H1 (cell line): ENCODE data around the gene AWAT2. TPM values are rescaled to one million over a fixed set of nuclear protein-coding genes. Genes with fewer than 3 reads are reported as not detected.

ENCODE experiments used
- CTCF ChIA-PET: fragments of 300-600 bp; sonication (Branson Sonifier 250); formaldehyde crosslinking; loops from one replicate; lab custom pipeline; 2021; ENCODE audit not compliant: partially characterized antibody; lab: Charles Lee
- POLR2A ChIA-PET: fragments of 300-600 bp; sonication (Branson Sonifier 250); formaldehyde crosslinking; loops from one replicate; lab custom pipeline; 2021; ENCODE audit warnings: inconsistent platforms; ENCODE audit not compliant: partially characterized antibody; lab: Charles Lee
- DNase-seq, 2 experiments: peaks; one replicate each; pipeline versions ENCODE4 v3.0.0 to v3.0.0-alpha.2; 2010 to 2022; ENCODE audit warnings: low spot score in 2 of 2, low read depth in 1 of 2, mixed read lengths in 1 of 2
- FAIRE-seq: peaks from 2 replicates; lab custom pipeline; 2011; peaks lifted over from hg19 to GRCh38; lab: Jason Lieb, UNC
- H2AFZ ChIP-seq: 2 replicates; pipeline ENCODE4 v1.8.1; 2012; ENCODE audit warnings: low read length, inconsistent platforms
- H2AK5ac ChIP-seq: 2 replicates; pipeline ENCODE4 v1.6.1; 2013; ENCODE audit warnings: low read depth, low read length
- H2BK120ac ChIP-seq: replicated peaks from 2 replicates; pipeline ENCODE3; 2013; ENCODE audit warnings: low read depth, low read length, inconsistent platforms
- H2BK12ac ChIP-seq: 2 replicates; pipeline ENCODE4 v1.6.1; 2013; ENCODE audit warnings: low read depth, low read length
- H2BK15ac ChIP-seq: 2 replicates; pipeline ENCODE4 v1.6.1; 2013; ENCODE audit warnings: low read length
- H2BK20ac ChIP-seq: 2 replicates; pipeline ENCODE4 v1.6.1; 2013; ENCODE audit warnings: low read length
- H2BK5ac ChIP-seq: 2 replicates; pipeline ENCODE4 v1.6.1; 2013; ENCODE audit warnings: low read depth, low read length
- H3K14ac ChIP-seq: 2 replicates; pipeline ENCODE4 v1.6.1; 2013; ENCODE audit warnings: inconsistent platforms; ENCODE audit not compliant: insufficient read length
- H3K18ac ChIP-seq: 2 replicates; pipeline ENCODE4 v1.6.1; 2013; ENCODE audit warnings: low read length; ENCODE audit errors: extremely low read depth
- H3K23ac ChIP-seq: 2 replicates; pipeline ENCODE4 v1.6.1; 2013; ENCODE audit warnings: inconsistent platforms; ENCODE audit not compliant: insufficient read length
- H3K23me2 ChIP-seq: 2 replicates; pipeline ENCODE4 v1.6.1; 2013; ENCODE audit warnings: low read depth, low read length
- H3K27ac ChIP-seq: 2 replicates; pipeline ENCODE4 v1.6.1; 2011; ENCODE audit warnings: low read depth, low read length, inconsistent platforms
- H3K27me3 ChIP-seq, 4 experiments: replicated peaks in 1 of 4; 1 replicate in 1 of 4; 2 replicates in 3 of 4; pipeline versions ENCODE4 v1.6.1 to v1.8.1; 2011 to 2013; ENCODE audit warnings: low read length in 3 of 4, mild to moderate bottlenecking in 3 of 4, inconsistent platforms in 2 of 4, mixed read lengths in 2 of 4, moderate library complexity in 1 of 4; ENCODE audit not compliant: control insufficient read depth in 3 of 4, insufficient read depth in 3 of 4; ENCODE audit errors: extremely low read depth in 1 of 4
- H3K36me3 ChIP-seq, 4 experiments: 2 replicates each; pipeline versions ENCODE4 v1.6.1 to v1.8.1; 2011 to 2013; ENCODE audit warnings: mild to moderate bottlenecking in 4 of 4, low read length in 3 of 4, moderate library complexity in 2 of 4, control low read depth in 1 of 4, inconsistent platforms in 1 of 4; ENCODE audit not compliant: insufficient read depth in 4 of 4, control insufficient read depth in 2 of 4
- H3K4ac ChIP-seq: replicated peaks from 2 replicates; pipeline ENCODE3; 2013; ENCODE audit warnings: low read length, low read depth, mixed read lengths, inconsistent platforms; ENCODE audit not compliant: insufficient read length
- H3K4me1 ChIP-seq, 4 experiments: replicated peaks in 1 of 4; 1 replicate in 1 of 4; 2 replicates in 3 of 4; pipeline versions ENCODE4 v1.6.1 to v1.8.1; 2011 to 2013; ENCODE audit warnings: low read length in 3 of 4, inconsistent platforms in 2 of 4, mixed read lengths in 1 of 4; ENCODE audit not compliant: insufficient read depth in 4 of 4, control insufficient read depth in 3 of 4
- H3K4me2 ChIP-seq, 2 experiments: 2 replicates each; pipeline versions ENCODE4 v1.6.1 to v1.8.1; 2011 to 2013; ENCODE audit warnings: low read depth in 2 of 2, low read length in 2 of 2, control low read depth in 1 of 2, inconsistent platforms in 1 of 2, mild to moderate bottlenecking in 1 of 2; ENCODE audit not compliant: insufficient read depth in 1 of 2
- H3K4me3 ChIP-seq, 4 experiments: fragments of 200-600, 300-600 bp in 1 of 4; sonication (generic), shearing (Covaris generic), sonication (Bioruptor Twin) in 1 of 4; 2 replicates each; pipeline versions ENCODE4 v1.5.1 to v1.8.1; 2011 to 2016; ENCODE audit warnings: low read length in 4 of 4, low read depth in 3 of 4, control low read depth in 2 of 4, inconsistent platforms in 2 of 4, mild to moderate bottlenecking in 2 of 4, mixed read lengths in 1 of 4, moderate library complexity in 1 of 4; ENCODE audit not compliant: insufficient read depth in 2 of 4; ENCODE audit errors: extremely low read depth in 1 of 4
- H3K56ac ChIP-seq: replicated peaks from 2 replicates; pipeline ENCODE3; 2013; ENCODE audit warnings: low read depth, mild to moderate bottlenecking, mixed read lengths, low read length, inconsistent platforms; ENCODE audit not compliant: insufficient read length
- H3K79me1 ChIP-seq: 2 replicates; pipeline ENCODE4 v1.6.1; 2013; ENCODE audit warnings: low read depth, low read length, control low read depth
- H3K79me2 ChIP-seq, 2 experiments: 2 replicates each; pipeline versions ENCODE4 v1.6.1 to v1.8.1; 2012 to 2013; ENCODE audit warnings: low read length in 2 of 2, mild to moderate bottlenecking in 2 of 2, inconsistent platforms in 1 of 2; ENCODE audit not compliant: insufficient read depth in 2 of 2, control insufficient read depth in 1 of 2
- H3K9ac ChIP-seq, 4 experiments: replicated peaks in 1 of 4; 1 replicate in 1 of 4; 2 replicates in 3 of 4; pipeline versions ENCODE4 v1.6.1 to v1.8.1; 2011 to 2013; ENCODE audit warnings: low read depth in 3 of 4, low read length in 3 of 4, control low read depth in 2 of 4, mild to moderate bottlenecking in 2 of 4, moderate library complexity in 2 of 4, inconsistent platforms in 1 of 4; ENCODE audit errors: extremely low read depth in 1 of 4
- H3K9me3 ChIP-seq, 2 experiments: 2 replicates each; pipeline versions ENCODE4 v1.6.1 to v1.8.1; 2012 to 2013; ENCODE audit warnings: mild to moderate bottlenecking in 2 of 2, moderate library complexity in 2 of 2, control low read depth in 1 of 2, inconsistent platforms in 1 of 2, low read depth in 1 of 2, low read length in 1 of 2, mixed read lengths in 1 of 2; ENCODE audit not compliant: insufficient read depth in 2 of 2
- H4K20me1 ChIP-seq, 2 experiments: replicated peaks in 1 of 2; 2 replicates each; pipeline versions ENCODE3 to v1.8.1; 2011 to 2013; ENCODE audit warnings: inconsistent platforms in 2 of 2, low read length in 2 of 2, mild to moderate bottlenecking in 1 of 2; ENCODE audit not compliant: insufficient read depth in 2 of 2, control insufficient read depth in 1 of 2
- H4K5ac ChIP-seq: 2 replicates; pipeline ENCODE4 v1.6.1; 2013; ENCODE audit warnings: low read length, low read depth, mixed read lengths, inconsistent platforms; ENCODE audit not compliant: insufficient read length
- H4K8ac ChIP-seq: 2 replicates; pipeline ENCODE4 v1.8.0; 2013; ENCODE audit warnings: mild to moderate bottlenecking, moderate library complexity, low read length, inconsistent platforms; ENCODE audit not compliant: insufficient read depth; ENCODE audit errors: extremely low read depth
- H4K91ac ChIP-seq: replicated peaks from 2 replicates; pipeline ENCODE3; 2013; ENCODE audit warnings: low read length, mixed read lengths, inconsistent platforms; ENCODE audit not compliant: insufficient read length
- CREB1 ChIP-seq: IDR thresholded peaks from 2 replicates; pipeline ENCODE4 v1.6.1; 2012; ENCODE audit warnings: inconsistent platforms
- YY1 ChIP-seq: IDR thresholded peaks from 2 replicates; pipeline ENCODE4 v1.6.1; 2011; ENCODE audit warnings: low read depth, mild to moderate bottlenecking, low read length
- WGBS, 2 experiments: shearing (Covaris generic) in 1 of 2; methylation state at CpG; one replicate each; pipeline versions ENCODE4 v1.1.6 to v1.1.7; 2013 to 2015; ENCODE audit warnings: low lambda C conversion rate in 2 of 2, mixed read lengths in 2 of 2, inconsistent platforms in 1 of 2, low coverage in 1 of 2, missing lambda C conversion rate in 1 of 2; ENCODE audit not compliant: insufficient replicate concordance in 2 of 2, insufficient coverage in 1 of 2, insufficient read length in 1 of 2; ENCODE audit errors: extremely low coverage in 1 of 2, missing lambda C conversion rate in 1 of 2; 5-methylcytosine and 5-hydroxymethylcytosine counted together
- polyA plus RNA-seq, 7 experiments: library from polyadenylated mRNA; depleted of rRNA in 3 of 7; stranded (reverse) in 5 of 7; unstranded in 2 of 7; fragments of >200 nt in 5 of 7; fragments of 200-250 nt in 2 of 7; gene quantifications; 1 replicate in 5 of 7; 2 replicates in 1 of 7; 4 replicates in 1 of 7; pipeline versions ENCODE4 v1.2.1 to v1.2.3, GENCODE V29; 2011 to 2013; ENCODE audit warnings: missing spikeins in 2 of 7, mixed read lengths in 2 of 7
- total RNA-seq: library from RNA; stranded (reverse); fragmentation: NEBNext Ultra II Directional; extraction: Animal tissue kit (Norgen Biotek cat#: 25700); gene quantifications from 2 replicates; pipeline ENCODE4 v1.2.1, GENCODE V29; 2021

The AWAT2 gene
- total and polyA plus RNA-seq, 2 of the 8 experiments (the other 6 are each of a cell fraction or from before 2014, with no cell fraction given), result not detected

GRCh38 chrX:70034646-70035045 is 15.1 kb downstream of the AWAT2 start:
- H2BK5ac ChIP-seq, result no peak overlapping the region
- H4K5ac ChIP-seq, result no peak overlapping the region
- H3K4me3 ChIP-seq, result no peak overlapping the region
- no peaks in the 10 kb centered on the region for H4K20me1 ChIP-seq
- no peak overlapping the region for H3K4me2 ChIP-seq
- no peaks in the 10 kb centered on the region for H3K23me2 ChIP-seq
- H3K27me3 ChIP-seq, result no peaks in the 10 kb centered on the region
- CTCF ChIA-PET, result interaction anchor here (0.5 to 3.4 kb wide), 9 partner anchors 28 to 812 kb away, joined by 3 to 58 read pairs (median 3); no protein-coding TSS in a partner anchor
- H4K8ac ChIP-seq, result no peak overlapping the region
- H3K36me3 ChIP-seq, result no peaks in the 10 kb centered on the region
- no peak overlapping the region for H2BK12ac ChIP-seq
- H3K27ac ChIP-seq, result no peak overlapping the region
- H3K14ac ChIP-seq, result no peak overlapping the region
- no peak for TF ChIP-seq YY1
- TF ChIP-seq CREB1, result no peak
- no peaks in the 10 kb centered on the region for H3K79me2 ChIP-seq
- H3K56ac ChIP-seq, result no peak overlapping the region
- H3K4ac ChIP-seq, result no peak overlapping the region
- H3K23ac ChIP-seq, result no peak overlapping the region
- peaks cover 0 to 2% (median 0%) of the 10 kb centered on the region in 4 experiments; a peak in 1 of 7 replicates for H3K4me1 ChIP-seq
- DNase-seq, result no peak
- H2BK20ac ChIP-seq, result no peak overlapping the region
- WGBS, 2 experiments, result 90% methylated on average over 4 of the region's 4 CpGs; no CpG with 5 or more reads in 1 of the 2 experiments
- H3K79me1 ChIP-seq, result no peaks in the 10 kb centered on the region
- H2BK15ac ChIP-seq, result no peak overlapping the region
- FAIRE-seq, result no peak
- POLR2A ChIA-PET, result no interaction called here
- H3K9ac ChIP-seq, result no peak overlapping the region
- H3K9me3 ChIP-seq, result no peaks in the 10 kb centered on the region
- H2AK5ac ChIP-seq, result no peak overlapping the region
- no peak overlapping the region for H2BK120ac ChIP-seq
- H4K91ac ChIP-seq, result no peak overlapping the region
- no peak overlapping the region for H2AFZ ChIP-seq
- no peak overlapping the region for H3K18ac ChIP-seq
